Inferior parietal cortex (tissue), 1 donor: ENCODE measurements around the gene EBF3.

Experiments used
- DNase-seq: peaks from one replicate; pipeline ENCODE4 v3.0.0-alpha.2; 2016; ENCODE audit errors: extremely low spot score

EBF3 gene

GRCh38 chr10:129799942-129800341 lies 164.1 kb downstream of the EBF3 start:
- no peak for DNase-seq

- DNase-seq = no peak
These were observed 167.2 kb downstream of the EBF3 start for GRCh38 chr10:129796710-129797420.

- DNase-seq = no peak
These were observed 170.1 kb downstream of the EBF3 start for GRCh38 chr10:129793996-129794395.

GRCh38 chr10:129793479-129793878 lies 170.6 kb downstream of the EBF3 start:
- no peak for DNase-seq

GRCh38 chr10:129792864-129793263 lies 171.2 kb downstream of the EBF3 start:
- no peak for DNase-seq

- no peak for DNase-seq
These were observed 171.9 kb downstream of the EBF3 start for GRCh38 chr10:129792141-129792540.

- no peak for DNase-seq
These were observed 173.2 kb downstream of the EBF3 start for GRCh38 chr10:129790715-129791446.

- no peak for DNase-seq
These were observed 175.9 kb downstream of the EBF3 start for GRCh38 chr10:129788215-129788614.

GRCh38 chr10:129787557-129787956 lies 176.5 kb downstream of the EBF3 start:
- no peak for DNase-seq

GRCh38 chr10:129786216-129786615 lies 177.9 kb downstream of the EBF3 start:
- DNase-seq = no peak

- DNase-seq = no peak
These were observed 178.5 kb downstream of the EBF3 start for GRCh38 chr10:129785536-129785981.
